ENCODE results near the gene CACNA2D3. TPM values are rescaled to one million over a fixed set of nuclear protein-coding genes. Genes with fewer than 3 reads are reported as not detected.

CACNA2D3 gene
- total and polyA plus RNA-seq, 4 experiments from 2014 or later: not detected

- intact Hi-C loops (cut with micrococcal nuclease): no loop called here
- POLR2A ChIA-PET (ENCODE audit: partially characterized antibody): no interaction called here
- DNase-seq: no peak
- Mint-ChIP-seq H3K27me3 (no peaks in the 10 kb centered on the region), H3K9me3 (peaks cover 0 to 6% (median 1%) of the 10 kb centered on the region in 8 donors), H3K36me3 (no peaks in the 10 kb centered on the region), H3K4me3 (no peak overlapping the region), H3K27ac (no peak overlapping the region), H3K4me1 (no peaks in the 10 kb centered on the region)
- no peak overlapping the region for H3K4me3 ChIP-seq (ENCODE audit: low read length in 2 of 2)
- H3K27me3 ChIP-seq (ENCODE audit: insufficient read depth, low read length): no peaks in the 10 kb centered on the region
- H3K4me1 ChIP-seq (ENCODE audit: insufficient read depth, low read length): no peaks in the 10 kb centered on the region
- H3K36me3 ChIP-seq (ENCODE audit: insufficient read depth, low read length): no peaks in the 10 kb centered on the region
- CTCF ChIA-PET (ENCODE audit: partially characterized antibody): no interaction called here
- H3K9me3 ChIP-seq (ENCODE audit: control insufficient read depth in 1 of 2, low read length in 2 of 2): no peaks in the 10 kb centered on the region
- no peak overlapping the region for H3K27ac ChIP-seq (ENCODE audit: low read depth, low read length)
Observed at GRCh38 chr3:54826251-54826691, 703.9 kb downstream of the CACNA2D3 start.

DNA sequence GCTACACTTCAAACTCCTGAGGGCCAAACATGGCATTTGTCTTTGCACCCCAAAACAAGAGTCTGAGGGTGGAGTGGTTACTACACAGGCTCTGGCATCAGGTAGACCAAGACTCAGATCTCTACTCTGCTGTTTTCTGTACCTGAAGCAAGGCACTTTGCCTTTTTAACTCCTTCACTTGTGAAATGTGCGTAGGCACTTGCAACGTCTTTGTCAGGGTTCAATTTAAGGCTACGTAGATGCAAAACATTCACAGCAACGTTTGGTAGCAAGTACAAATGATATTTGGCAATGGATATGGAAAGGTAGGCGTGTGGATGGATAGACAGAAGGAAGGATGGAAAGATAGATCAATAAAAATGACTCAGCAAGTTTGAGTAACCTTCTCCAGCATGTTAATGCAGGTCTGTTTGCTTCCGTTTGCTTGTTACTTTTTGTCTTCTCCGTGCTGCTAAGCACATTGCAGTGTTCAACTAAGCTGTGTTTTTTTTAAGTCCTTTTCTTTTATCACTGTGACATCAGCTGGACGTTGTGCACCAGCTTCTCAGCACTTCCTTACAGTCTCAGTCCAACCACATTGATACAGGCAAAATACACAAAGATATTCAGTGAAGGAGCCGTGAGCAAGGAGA lies 704.8 kb downstream of the CACNA2D3 start:
- intact Hi-C loops (cut with micrococcal nuclease): no loop called here

GRCh38 chr3:54827776-54828175 lies 705.4 kb downstream of the CACNA2D3 start:
- Mint-ChIP-seq H3K4me3 (no peak overlapping the region), H3K36me3 (no peaks in the 10 kb centered on the region), H3K9me3 (peaks cover 0 to 9% (median 6%) of the 10 kb centered on the region in 8 donors), H3K27ac (no peak overlapping the region), H3K4me1 (no peaks in the 10 kb centered on the region), H3K27me3 (no peaks in the 10 kb centered on the region)
- no peaks in the 10 kb centered on the region for H3K27me3 ChIP-seq (ENCODE audit: insufficient read depth, low read length)
- intact Hi-C loops (cut with micrococcal nuclease): no loop called here
- no peaks in the 10 kb centered on the region for H3K4me1 ChIP-seq (ENCODE audit: insufficient read depth, low read length)
- CTCF ChIA-PET (ENCODE audit: partially characterized antibody): no interaction called here
- no peak for DNase-seq
- H3K27ac ChIP-seq (ENCODE audit: low read depth, low read length): no peak overlapping the region
- no peak overlapping the region for H3K4me3 ChIP-seq (ENCODE audit: low read length in 2 of 2)
- no peaks in the 10 kb centered on the region for H3K9me3 ChIP-seq (ENCODE audit: control insufficient read depth in 1 of 2, low read length in 2 of 2)
- POLR2A ChIA-PET (ENCODE audit: partially characterized antibody): no interaction called here
- H3K36me3 ChIP-seq (ENCODE audit: insufficient read depth, low read length): no peaks in the 10 kb centered on the region

More for the DNA sequence above, 704.8 kb downstream of the CACNA2D3 start:
- Mint-ChIP-seq H3K27ac (no peak overlapping the region), H3K36me3 (no peaks in the 10 kb centered on the region), H3K27me3 (no peaks in the 10 kb centered on the region), H3K4me3 (no peak overlapping the region), H3K4me1 (no peaks in the 10 kb centered on the region), H3K9me3 (peaks cover 0 to 9% (median 6%) of the 10 kb centered on the region in 8 donors)
- H3K27me3 ChIP-seq (ENCODE audit: insufficient read depth, low read length): no peaks in the 10 kb centered on the region
- no peak for DNase-seq
- H3K4me1 ChIP-seq (ENCODE audit: insufficient read depth, low read length): no peaks in the 10 kb centered on the region
- CTCF ChIA-PET (ENCODE audit: partially characterized antibody): no interaction called here
- no peaks in the 10 kb centered on the region for H3K9me3 ChIP-seq (ENCODE audit: control insufficient read depth in 1 of 2, low read length in 2 of 2)
- H3K4me3 ChIP-seq (ENCODE audit: low read length in 2 of 2): no peak overlapping the region
- H3K27ac ChIP-seq (ENCODE audit: low read depth, low read length): no peak overlapping the region
- H3K36me3 ChIP-seq (ENCODE audit: insufficient read depth, low read length): no peaks in the 10 kb centered on the region
- POLR2A ChIA-PET (ENCODE audit: partially characterized antibody): no interaction called here

- intact Hi-C loops (cut with micrococcal nuclease): no loop called here
- DNase-seq: no peak
- no peaks in the 10 kb centered on the region for H3K27me3 ChIP-seq (ENCODE audit: insufficient read depth, low read length)
- no peaks in the 10 kb centered on the region for H3K9me3 ChIP-seq (ENCODE audit: control insufficient read depth in 1 of 2, low read length in 2 of 2)
- Mint-ChIP-seq H3K4me3 (no peak overlapping the region), H3K9me3 (peaks cover 0 to 10% (median 6%) of the 10 kb centered on the region in 8 donors), H3K27ac (no peak overlapping the region), H3K4me1 (no peaks in the 10 kb centered on the region), H3K36me3 (no peaks in the 10 kb centered on the region), H3K27me3 (no peaks in the 10 kb centered on the region)
- no peak overlapping the region for H3K27ac ChIP-seq (ENCODE audit: low read depth, low read length)
- H3K36me3 ChIP-seq (ENCODE audit: insufficient read depth, low read length): no peaks in the 10 kb centered on the region
- no peak overlapping the region for H3K4me3 ChIP-seq (ENCODE audit: low read length in 2 of 2)
- CTCF ChIA-PET (ENCODE audit: partially characterized antibody): interaction anchor here (0.9 to 2.4 kb wide), 2 partner anchors 19 kb away, joined by 3 to 6 read pairs; no protein-coding TSS in a partner anchor
- no peaks in the 10 kb centered on the region for H3K4me1 ChIP-seq (ENCODE audit: insufficient read depth, low read length)
- POLR2A ChIA-PET (ENCODE audit: partially characterized antibody): no interaction called here
Observed at GRCh38 chr3:54830658-54831057, 708.3 kb downstream of the CACNA2D3 start.

DNA sequence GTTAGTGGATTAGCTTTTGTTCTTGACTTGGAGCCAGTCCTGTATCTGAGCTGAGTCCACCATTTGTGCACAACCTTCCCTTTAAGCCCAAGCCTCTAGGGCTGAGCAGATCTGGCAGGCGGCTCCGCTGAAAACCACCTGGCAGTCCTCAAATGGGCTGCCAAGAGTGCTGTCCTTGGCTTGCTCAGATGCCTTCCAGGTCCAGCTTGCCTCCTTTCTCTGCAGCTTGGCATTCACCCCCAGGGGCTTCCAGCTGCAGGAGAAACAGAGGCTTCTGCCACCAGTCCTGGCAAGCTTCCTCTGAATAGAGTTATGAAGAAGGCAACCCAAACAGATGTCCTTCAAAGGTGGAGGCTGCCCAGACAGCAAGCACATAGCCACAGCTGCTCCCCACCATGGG lies 708.8 kb downstream of the CACNA2D3 start:
- Mint-ChIP-seq H3K27me3 (no peaks in the 10 kb centered on the region), H3K27ac (no peak overlapping the region), H3K4me1 (no peaks in the 10 kb centered on the region), H3K36me3 (no peaks in the 10 kb centered on the region), H3K9me3 (peaks cover 0 to 10% (median 6%) of the 10 kb centered on the region in 8 donors), H3K4me3 (no peak overlapping the region)
- H3K4me1 ChIP-seq (ENCODE audit: insufficient read depth, low read length): no peaks in the 10 kb centered on the region
- CTCF ChIA-PET (ENCODE audit: partially characterized antibody): interaction anchor here (0.9 to 2.4 kb wide), 2 partner anchors 18 to 20 kb away, joined by 3 to 6 read pairs; no protein-coding TSS in a partner anchor
- H3K4me3 ChIP-seq (ENCODE audit: low read length in 2 of 2): no peak overlapping the region
- H3K9me3 ChIP-seq (ENCODE audit: control insufficient read depth in 1 of 2, low read length in 2 of 2): no peaks in the 10 kb centered on the region
- POLR2A ChIA-PET (ENCODE audit: partially characterized antibody): no interaction called here
- intact Hi-C loops (cut with micrococcal nuclease): no loop called here
- H3K27me3 ChIP-seq (ENCODE audit: insufficient read depth, low read length): no peaks in the 10 kb centered on the region
- H3K27ac ChIP-seq (ENCODE audit: low read depth, low read length): no peak overlapping the region
- H3K36me3 ChIP-seq (ENCODE audit: insufficient read depth, low read length): no peaks in the 10 kb centered on the region
- no peak for DNase-seq

GRCh38 chr3:54832876-54833275 lies 710.5 kb downstream of the CACNA2D3 start:
- no peak overlapping the region for H3K4me3 Mint-ChIP-seq
- no peaks in the 10 kb centered on the region for H3K4me1 ChIP-seq (ENCODE audit: insufficient read depth, low read length)
- ChIA-PET POLR2A (ENCODE audit: partially characterized antibody) (no interaction called here), CTCF (ENCODE audit: partially characterized antibody) (no interaction called here)
- H3K9me3 Mint-ChIP-seq: peaks cover 0 to 10% (median 6%) of the 10 kb centered on the region in 8 donors
- no peak overlapping the region for H3K27ac ChIP-seq (ENCODE audit: low read depth, low read length)
- H3K36me3 ChIP-seq (ENCODE audit: insufficient read depth, low read length): no peaks in the 10 kb centered on the region
- intact Hi-C loops (cut with micrococcal nuclease): no loop called here
- H3K9me3 ChIP-seq (ENCODE audit: control insufficient read depth in 1 of 2, low read length in 2 of 2): no peaks in the 10 kb centered on the region
- no peaks in the 10 kb centered on the region for H3K36me3 Mint-ChIP-seq
- H3K4me3 ChIP-seq (ENCODE audit: low read length in 2 of 2): no peak overlapping the region
- H3K27me3 ChIP-seq (ENCODE audit: insufficient read depth, low read length): no peaks in the 10 kb centered on the region
- H3K4me1 Mint-ChIP-seq: no peaks in the 10 kb centered on the region
- DNase-seq: no peak
- no peaks in the 10 kb centered on the region for H3K27me3 Mint-ChIP-seq
- no peak overlapping the region for H3K27ac Mint-ChIP-seq

DNA sequence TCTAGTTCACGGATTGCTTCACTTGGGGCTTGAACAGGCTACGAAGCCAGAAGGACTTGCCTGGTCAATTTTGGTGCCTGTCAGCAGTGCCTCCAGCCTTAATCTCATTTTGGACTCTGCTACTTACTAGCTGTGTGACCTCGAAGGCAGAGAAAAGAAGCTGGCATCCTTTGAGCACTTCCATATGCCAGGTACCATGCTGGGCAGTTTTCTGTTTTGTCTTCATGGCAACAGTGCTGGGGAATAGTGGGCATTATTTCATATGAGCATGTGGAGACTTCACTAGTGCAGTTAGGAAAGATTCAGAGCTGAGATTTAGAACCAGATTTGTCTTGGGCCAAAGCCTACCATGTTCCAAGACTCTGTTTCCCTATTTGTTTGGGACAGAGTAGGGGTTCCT lies 713.3 kb downstream of the CACNA2D3 start:
- intact Hi-C loops (cut with micrococcal nuclease): no loop called here
- Mint-ChIP-seq H3K4me3 (no peak overlapping the region), H3K27me3 (no peaks in the 10 kb centered on the region), H3K36me3 (no peaks in the 10 kb centered on the region), H3K27ac (no peak overlapping the region), H3K4me1 (no peaks in the 10 kb centered on the region), H3K9me3 (peaks cover 0 to 7% (median 2%) of the 10 kb centered on the region in 8 donors)
- no peak overlapping the region for H3K4me3 ChIP-seq (ENCODE audit: low read length in 2 of 2)
- no peaks in the 10 kb centered on the region for H3K36me3 ChIP-seq (ENCODE audit: insufficient read depth, low read length)
- H3K27me3 ChIP-seq (ENCODE audit: insufficient read depth, low read length): no peaks in the 10 kb centered on the region
- CTCF ChIA-PET (ENCODE audit: partially characterized antibody): no interaction called here
- DNase-seq: no peak
- POLR2A ChIA-PET (ENCODE audit: partially characterized antibody): no interaction called here
- H3K27ac ChIP-seq (ENCODE audit: low read depth, low read length): no peak overlapping the region
- no peaks in the 10 kb centered on the region for H3K4me1 ChIP-seq (ENCODE audit: insufficient read depth, low read length)
- H3K9me3 ChIP-seq (ENCODE audit: control insufficient read depth in 1 of 2, low read length in 2 of 2): no peaks in the 10 kb centered on the region

Data from CD4-positive, alpha-beta memory T cell (primary cell).